GM12878 (cell line): Measurements from ENCODE around the gene ROR2.

ENCODE experiments used
- MYC ChIP-seq: IDR thresholded peaks from 2 replicates; pipeline ENCODE4 v1.6.1; 2011; ENCODE audit warnings: mild to moderate bottlenecking, low read length, moderate library complexity, inconsistent platforms; ENCODE audit not compliant: insufficient read depth, insufficient replicate concordance, insufficient read length, severe bottlenecking
- POLR2A ChIP-seq: IDR thresholded peaks from 2 replicates; pipeline ENCODE4 v1.6.1; 2011; ENCODE audit warnings: low read depth, mild to moderate bottlenecking, low read length
- ZNF24 ChIP-seq: fragments of 450-650 bp; IDR thresholded peaks from 2 replicates; pipeline ENCODE4 v1.6.1; 2017; ENCODE audit warnings: antibody characterized with exemption, mild to moderate bottlenecking

DNA sequence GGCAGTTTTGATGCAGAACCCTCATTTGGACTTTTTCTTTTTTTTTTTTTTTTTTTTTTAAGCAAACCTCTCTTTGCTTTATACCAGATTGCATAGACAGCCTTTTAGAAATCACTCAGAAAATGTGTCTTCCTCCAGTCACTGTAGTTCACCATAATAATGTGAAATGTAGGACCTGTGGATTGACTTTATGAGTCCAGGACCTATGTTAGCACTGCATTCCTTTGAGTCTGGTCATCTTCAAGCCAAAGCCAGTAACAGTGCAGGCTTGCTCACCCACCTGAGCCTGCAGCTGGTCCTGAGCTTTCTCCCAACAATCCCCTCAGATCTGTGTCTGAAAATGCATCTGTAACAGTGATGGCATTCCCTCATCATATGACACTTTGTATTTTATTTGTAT, 415.7 kb downstream of the ROR2 start:
- TF ChIP-seq ZNF24 (no peak), POLR2A (no peak), MYC (no peak)
